ENCODE measurements around the gene LHX5. TPM values are rescaled to one million over a fixed set of nuclear protein-coding genes. Genes with fewer than 3 reads are reported as not detected.

LHX5 gene
- total RNA-seq, 1 donor: not detected

DNA sequence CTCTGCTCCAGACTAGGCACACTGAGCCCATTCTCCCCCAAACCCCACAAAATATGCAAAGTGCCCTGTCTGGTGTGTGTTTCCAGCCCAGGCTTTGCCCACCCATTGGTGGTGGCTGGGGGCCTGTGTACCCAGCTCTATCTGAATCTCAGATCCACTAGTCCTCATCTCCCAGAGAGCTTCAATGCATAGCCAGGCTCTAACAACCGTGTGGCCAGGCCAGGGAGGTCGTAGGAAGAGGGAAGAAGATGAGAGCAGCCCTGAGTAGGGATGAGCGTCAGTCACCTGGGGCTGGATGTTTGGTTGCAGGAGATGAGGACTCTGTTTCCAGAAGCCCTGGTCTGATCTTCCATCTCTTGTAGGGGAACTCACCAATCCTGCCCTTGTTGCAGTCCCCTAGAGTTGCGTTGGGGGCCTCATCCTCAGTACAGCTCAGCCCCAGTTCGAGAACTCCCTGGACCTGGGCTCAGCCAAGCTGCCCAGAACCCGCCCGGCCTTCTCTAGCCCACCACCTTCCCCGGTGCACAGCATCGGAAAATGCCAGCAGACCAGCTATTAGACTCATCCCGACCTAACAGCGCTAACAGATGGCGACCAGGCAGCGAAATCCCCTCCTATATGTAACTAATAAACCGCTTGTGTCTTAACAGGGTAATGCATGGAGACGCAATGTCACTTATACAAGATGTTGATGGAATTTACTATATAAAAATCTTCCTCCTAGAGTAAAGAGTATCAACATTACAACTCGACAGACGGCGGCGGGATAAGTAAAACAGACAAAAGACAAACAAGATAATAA, 3.2 kb upstream of the LHX5 start:
- TF ChIP-seq CTCF (IDR thresholded peaks at IDR 0.05; ENCODE audit: insufficient read depth, low read length): no peak
- DNase-seq (ENCODE audit: low read depth): no peak
- H3K4me3 ChIP-seq (ENCODE audit: low read depth, low read length): no peak overlapping the region

DNA sequence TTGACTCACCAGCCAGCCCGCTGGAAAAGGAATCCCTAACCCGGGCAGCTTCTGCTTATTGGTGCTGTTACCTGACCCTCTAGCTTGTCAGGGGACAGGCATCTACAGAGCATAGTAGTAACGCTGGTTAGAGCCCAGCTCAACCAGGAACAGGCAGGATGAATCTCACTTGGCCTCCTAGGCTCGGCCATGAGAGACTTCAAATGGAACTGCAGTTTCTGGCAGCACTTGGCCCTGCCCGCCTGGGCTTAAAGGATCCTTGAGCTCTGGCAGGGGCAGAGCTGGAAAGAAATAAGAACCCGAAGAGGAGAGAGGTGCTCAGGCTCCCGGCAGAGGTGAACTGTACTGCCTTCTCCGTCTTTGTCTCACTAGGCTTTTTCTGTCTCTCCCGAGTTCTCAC, 2.3 kb upstream of the LHX5 start:
- TF ChIP-seq CTCF (IDR thresholded peaks at IDR 0.05; ENCODE audit: insufficient read depth, low read length): no peak
- H3K4me3 ChIP-seq (ENCODE audit: low read depth, low read length): no peak overlapping the region
- DNase-seq (ENCODE audit: low read depth): no peak

- no peak for TF ChIP-seq CTCF (IDR thresholded peaks at IDR 0.05; ENCODE audit: insufficient read depth, low read length)
- H3K4me3 ChIP-seq (ENCODE audit: low read depth, low read length): no peak overlapping the region
- no peak for DNase-seq (ENCODE audit: low read depth)
Measured at GRCh38 chr12:113473400-113473799, 1.7 kb upstream of the LHX5 start.

DNA sequence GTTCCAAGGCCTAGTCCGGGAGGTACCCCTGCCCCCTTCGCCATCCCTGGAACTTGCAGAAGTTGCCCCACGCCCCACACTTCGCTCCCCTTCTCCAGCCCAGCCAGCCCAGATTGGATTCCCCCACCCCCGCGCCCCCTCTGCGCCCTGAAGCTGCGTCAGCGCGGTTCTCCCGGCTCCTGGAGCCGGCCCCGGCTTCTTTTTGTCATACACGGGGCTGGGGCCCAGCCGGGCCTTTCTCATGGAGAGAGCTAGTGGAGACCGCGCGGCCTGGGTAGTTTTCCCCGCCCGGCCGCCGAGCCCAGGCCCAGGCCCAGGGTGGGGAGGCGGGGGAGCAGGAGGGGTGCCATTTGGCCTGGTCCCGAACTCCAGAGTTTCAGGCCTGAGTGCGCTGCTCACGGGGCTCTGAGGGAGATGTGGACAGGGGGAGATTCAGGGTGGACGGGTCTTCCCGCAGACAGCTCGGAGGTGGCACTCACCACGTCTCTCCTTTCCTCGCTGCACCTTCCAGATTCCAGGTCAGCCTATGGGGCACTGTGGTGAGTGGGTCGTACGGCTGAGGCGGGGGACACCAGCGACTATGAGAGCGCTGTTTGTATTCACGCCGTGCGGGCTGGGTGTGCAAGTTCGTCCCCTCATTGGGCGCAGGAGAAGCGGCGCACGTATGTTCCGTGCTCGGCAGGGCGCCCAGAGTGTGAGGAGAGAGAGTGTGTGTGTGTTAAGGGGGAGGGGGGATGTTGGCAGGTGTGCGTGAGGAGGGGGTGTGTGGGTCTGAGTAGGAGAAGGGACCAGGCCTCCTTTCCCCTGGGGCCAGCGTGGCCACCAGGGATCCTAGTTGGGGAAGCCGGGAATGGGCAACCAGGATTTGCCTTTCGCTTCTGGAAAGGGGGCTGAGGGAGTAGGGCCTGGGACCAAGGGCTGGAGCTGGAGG, 785 bp upstream of the LHX5 start:
- no peak overlapping the region for H3K4me3 ChIP-seq (ENCODE audit: low read depth, low read length)
- DNase-seq (ENCODE audit: low read depth): no peak
- no peak for TF ChIP-seq CTCF (IDR thresholded peaks at IDR 0.05; ENCODE audit: insufficient read depth, low read length)

DNA sequence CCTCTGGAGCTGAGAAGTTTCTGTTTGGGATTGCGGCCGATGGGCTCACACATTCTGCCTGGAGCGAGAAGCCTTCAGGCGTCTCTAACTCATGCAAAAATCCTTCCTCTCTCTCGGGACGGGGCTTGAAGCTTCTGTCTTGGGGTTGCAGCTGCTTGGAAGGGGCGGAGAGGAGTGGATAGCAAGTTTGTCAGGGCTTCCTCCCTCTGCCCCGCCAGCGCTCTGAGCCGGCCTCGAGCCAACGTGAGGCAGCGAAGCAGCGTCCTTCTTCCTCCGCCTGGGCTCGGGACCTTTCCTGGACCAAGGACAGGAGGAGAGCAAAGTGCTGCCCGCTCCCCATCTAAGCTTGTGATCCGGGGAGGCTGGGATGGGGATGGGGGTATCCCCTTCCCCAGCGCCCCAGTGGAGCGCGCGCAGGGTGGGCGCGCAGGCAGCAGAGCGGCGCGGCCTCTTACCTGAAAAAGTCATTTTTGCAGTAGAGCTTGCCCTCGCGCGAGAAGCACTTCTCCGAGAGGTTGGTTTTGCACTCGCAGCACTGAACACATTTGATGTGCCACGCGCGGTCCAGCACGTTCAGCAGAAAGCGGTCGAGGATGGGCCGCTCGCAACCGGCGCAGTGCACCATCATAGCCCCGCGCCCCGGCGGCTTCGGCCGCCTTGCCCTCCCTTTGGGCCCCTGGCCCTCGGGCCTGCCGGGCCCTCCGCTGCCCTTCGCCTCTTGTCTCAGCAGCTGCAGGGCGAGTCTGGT, 626 bp downstream of the LHX5 start:
- DNase-seq (ENCODE audit: low read depth): no peak
- no peak overlapping the region for H3K4me3 ChIP-seq (ENCODE audit: low read depth, low read length)
- no peak for TF ChIP-seq CTCF (IDR thresholded peaks at IDR 0.05; ENCODE audit: insufficient read depth, low read length)

DNA sequence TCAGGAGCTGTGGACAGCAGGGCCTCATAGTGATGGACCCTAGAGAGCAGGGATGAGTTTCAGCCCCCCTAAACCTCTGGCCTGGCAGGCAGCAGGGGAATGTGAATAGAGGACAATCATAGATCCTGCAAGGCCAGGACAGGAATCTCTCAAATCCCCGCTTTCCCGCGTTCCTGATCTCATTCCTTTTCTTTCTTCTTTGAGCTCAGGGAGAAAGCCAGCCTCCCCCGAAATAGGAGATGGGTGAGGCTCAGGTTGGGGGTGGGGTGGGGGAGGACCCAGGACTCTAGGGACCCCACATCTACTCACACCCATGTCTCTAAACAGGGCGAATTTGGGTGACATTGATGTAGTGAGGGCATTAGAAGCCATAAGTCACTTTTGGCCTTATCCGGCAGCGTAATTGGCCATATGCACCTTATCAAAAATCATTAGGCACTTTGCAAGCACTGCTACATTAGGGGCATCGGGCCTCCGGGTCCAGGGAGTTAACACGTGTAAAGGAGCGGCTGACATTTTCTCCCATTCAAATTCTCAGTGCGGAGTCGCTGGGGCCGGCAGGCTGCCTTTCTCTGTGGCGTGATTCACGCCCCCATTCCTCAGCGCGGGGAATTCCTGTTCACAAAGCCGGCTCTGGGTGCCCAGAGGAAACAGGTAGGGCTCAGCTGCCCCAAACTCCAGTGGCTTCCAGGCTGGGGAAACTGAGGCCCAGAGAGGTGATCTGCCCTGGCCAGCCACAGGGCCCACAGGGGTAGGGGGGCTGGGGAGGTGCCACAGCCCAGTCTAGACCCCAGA, 1.5 kb downstream of the LHX5 start:
- H3K4me3 ChIP-seq (ENCODE audit: low read depth, low read length): no peak overlapping the region
- no peak for DNase-seq (ENCODE audit: low read depth)
- TF ChIP-seq CTCF (IDR thresholded peaks at IDR 0.05; ENCODE audit: insufficient read depth, low read length): no peak

Measured in fibroblast of the aortic adventitia (primary cell).